B cell (primary cell): ENCODE results near the gene BMP10. TPM values are rescaled to one million over a fixed set of nuclear protein-coding genes. Genes with fewer than 3 reads are reported as not detected.
"Not testable (repeated sequence)": the region's sequence is repeated elsewhere in the genome, so short reads cannot be mapped to it uniquely, and the experiment has no call there.

Source experiments
- ATAC-seq: fragments of 200-7000 bp; cut with Tn5 transposase; one replicate; pipeline ENCODE4 v1.10.0; 2021; ENCODE audit warnings: low read depth, mild to moderate bottlenecking, moderate number of reproducible peaks, moderate library complexity
- CTCF ChIA-PET: fragments of 350-600 bp; sonication (Branson Sonifier 250); formaldehyde crosslinking; loops from one replicate; lab custom pipeline; 2021; ENCODE audit warnings: antibody characterized with exemption, inconsistent platforms; lab: Charles Lee
- POLR2A ChIA-PET: fragments of 350-600 bp; sonication (Branson Sonifier 250); formaldehyde crosslinking; loops from one replicate; lab custom pipeline; 2021; ENCODE audit warnings: antibody characterized with exemption; lab: Charles Lee
- DNase-seq: peaks from one replicate; pipeline ENCODE4 v3.0.0; 2013
- H2AFZ ChIP-seq: 2 replicates; pipeline ENCODE4 v1.6.1; 2012; ENCODE audit warnings: mild to moderate bottlenecking, low read depth, low read length; ENCODE audit not compliant: insufficient read depth, poor library complexity, severe bottlenecking
- H3K27ac ChIP-seq, 2 donors: 1 replicate in 1 of 2; 2 replicates in 1 of 2; pipeline ENCODE4 v1.5.1; 2012 to 2013; ENCODE audit warnings: low read length in 2 of 2, mild to moderate bottlenecking in 2 of 2, moderate library complexity in 1 of 2
- H3K27me3 ChIP-seq, 4 experiments: fragments of 200-600 bp in 1 of 4; sonication (generic) in 1 of 4; replicated peaks in 1 of 4; 1 replicate in 2 of 4; 2 replicates in 2 of 4; pipeline versions ENCODE4 v1.6.1 to v1.7.0; 2013 to 2016; ENCODE audit warnings: low read length in 3 of 4, mild to moderate bottlenecking in 2 of 4, mixed read lengths in 1 of 4, moderate library complexity in 1 of 4; ENCODE audit not compliant: insufficient read depth in 4 of 4, control insufficient read depth in 3 of 4; ENCODE audit errors: control extremely low read depth in 1 of 4
- H3K36me3 ChIP-seq, 2 experiments: replicated peaks in 1 of 2; 1 replicate in 1 of 2; 2 replicates in 1 of 2; pipeline versions ENCODE4 v1.6.1 to v1.7.1; 2013; ENCODE audit warnings: low read length in 1 of 2; ENCODE audit not compliant: insufficient read depth in 2 of 2, control insufficient read depth in 1 of 2; ENCODE audit errors: control extremely low read depth in 1 of 2, extremely low read depth in 1 of 2
- H3K4me1 ChIP-seq, 2 donors: fragments of 200-600 bp in 1 of 2; sonication (generic) in 1 of 2; 1 replicate in 1 of 2; 2 replicates in 1 of 2; pipeline versions ENCODE4 v1.5.1 to v1.6.1; 2013 to 2017; ENCODE audit warnings: low read length in 2 of 2; ENCODE audit not compliant: control insufficient read depth in 2 of 2, insufficient read depth in 2 of 2
- H3K4me2 ChIP-seq: replicated peaks from 2 replicates; pipeline ENCODE3; 2012; ENCODE audit warnings: mild to moderate bottlenecking, low read depth, low read length; ENCODE audit not compliant: poor library complexity, severe bottlenecking
- H3K4me3 ChIP-seq, 5 experiments: fragments of 200-600 bp in 1 of 5; sonication (generic) in 1 of 5; 1 replicate in 3 of 5; 2 replicates in 2 of 5; pipeline versions ENCODE4 v1.5.1 to v1.7.0; 2011 to 2016; ENCODE audit warnings: low read length in 4 of 5, mild to moderate bottlenecking in 4 of 5, low read depth in 2 of 5, control low read depth in 1 of 5, moderate library complexity in 1 of 5; ENCODE audit not compliant: insufficient read depth in 1 of 5; ENCODE audit errors: control extremely low read depth in 1 of 5, extremely low read depth in 1 of 5
- H3K79me2 ChIP-seq: fragments of 200-600 bp; sonication (generic); one replicate; pipeline ENCODE4 v1.6.0; 2016; ENCODE audit warnings: low read length; ENCODE audit not compliant: control insufficient read depth, insufficient read depth
- H3K9ac ChIP-seq: fragments of 200-600 bp; sonication (generic); 2 replicates; pipeline ENCODE4 v1.6.1; 2017; ENCODE audit warnings: mild to moderate bottlenecking, low read length, moderate library complexity
- H3K9me3 ChIP-seq, 3 donors: one replicate each; pipeline versions ENCODE4 v1.6.1 to v1.7.1; 2013; ENCODE audit warnings: low read length in 2 of 3; ENCODE audit not compliant: control insufficient read depth in 2 of 3, insufficient read depth in 1 of 3; ENCODE audit errors: control extremely low read depth in 1 of 3
- H4K20me1 ChIP-seq: 2 replicates; pipeline ENCODE4 v1.6.0; 2012; ENCODE audit warnings: mild to moderate bottlenecking, low read length; ENCODE audit not compliant: insufficient read depth, control insufficient read depth, poor library complexity, severe bottlenecking
- H3K27ac Mint-ChIP-seq: one replicate; pipeline ENCODE4 v1.8.0; 2021; ENCODE audit warnings: mixed read lengths
- H3K27me3 Mint-ChIP-seq: one replicate; pipeline ENCODE4 v1.8.0; 2021; ENCODE audit warnings: mixed read lengths
- H3K4me1 Mint-ChIP-seq: one replicate; pipeline ENCODE4 v1.8.0; 2021; ENCODE audit warnings: mixed read lengths
- H3K4me3 Mint-ChIP-seq: one replicate; pipeline ENCODE4 v1.8.0; 2021; ENCODE audit warnings: mixed read lengths
- H3K9me3 Mint-ChIP-seq: one replicate; pipeline ENCODE4 v1.8.0; 2022; ENCODE audit warnings: mixed read lengths; ENCODE audit not compliant: insufficient read depth
- CTCF ChIP-seq: fragments of 200-600 bp; IDR thresholded peaks from one replicate; pipeline ENCODE4 v1.8.0; 2022; ENCODE audit warnings: antibody characterized with exemption, mild to moderate bottlenecking
- EZH2 ChIP-seq: IDR thresholded peaks from 2 replicates; pipeline ENCODE4 v1.6.1; 2012; ENCODE audit warnings: borderline replicate concordance, low read depth, mild to moderate bottlenecking, moderate library complexity, low read length; ENCODE audit not compliant: insufficient read depth, poor library complexity, severe bottlenecking
- WGBS: methylation state at CpG from one replicate; pipeline ENCODE4 v1.1.5; 2013; ENCODE audit warnings: missing lambda C conversion rate; ENCODE audit not compliant: insufficient coverage; 5-methylcytosine and 5-hydroxymethylcytosine counted together
- intact Hi-C: fragments of 100-400 bp; cut with micrococcal nuclease; formaldehyde crosslinking; loops from one replicate; pipeline ENCODE4 v1.10.0; 2022
- polyA plus RNA-seq: library from polyadenylated mRNA; depleted of rRNA; stranded (reverse); fragments of >200 nt; gene quantifications from 2 replicates; pipeline ENCODE4 v1.2.3, GENCODE V29; 2012
- total RNA-seq, 2 donors: library from RNA; stranded (reverse); fragments of 120-200 nt in 1 of 2; gene quantifications; 1 replicate in 1 of 2; 2 replicates in 1 of 2; pipeline versions ENCODE4 v1.2.3 to v1.2.4, GENCODE V29; 2013 to 2022

Gene BMP10
- total and polyA plus RNA-seq, 2 donors (not counting 1 experiment from before 2014, with no cell fraction given) = not detected

GRCh38 chr2:68901199-68901514, 30.0 kb upstream of the BMP10 start:
- Histone ChIP-seq H3K36me3 (no peaks in the 10 kb centered on the region), H3K9ac (no peak overlapping the region), H3K4me3 (no peak overlapping the region), H3K79me2 (no peaks in the 10 kb centered on the region), H3K4me1 (no peaks in the 10 kb centered on the region), H3K27me3 (peaks cover 0 to 4% (median 0%) of the 10 kb centered on the region in 4 experiments), H4K20me1 (no peaks in the 10 kb centered on the region), H3K9me3 (peaks cover 0 to 11% (median 10%) of the 10 kb centered on the region in 3 donors), H3K27ac (no peak overlapping the region), H2AFZ (no peak overlapping the region), H3K4me2 (no peak overlapping the region)
- ChIA-PET POLR2A (no interaction called here), CTCF (interaction anchor here (1.9 kb wide), 1 partner anchor 191 kb away, joined by 6 read pairs; no protein-coding TSS in a partner anchor)
- H3K4me1 Mint-ChIP-seq = peaks cover 4% of the 10 kb centered on the region
- ATAC-seq = no peak
- no peaks in the 10 kb centered on the region for H3K9me3 Mint-ChIP-seq
- no peaks in the 10 kb centered on the region for H3K27me3 Mint-ChIP-seq
- intact Hi-C loops = no loop called here
- H3K27ac Mint-ChIP-seq = no peak overlapping the region
- H3K4me3 Mint-ChIP-seq = no peak overlapping the region
- DNase-seq = no peak
- TF ChIP-seq CTCF (no peak), EZH2 (no peak)
- WGBS = 100% methylated on average over 4 of the region's 4 CpGs

GRCh38 chr2:68900496-68901198, 29.4 kb upstream of the BMP10 start:
- H3K4me3 Mint-ChIP-seq = no peak overlapping the region
- H3K4me1 Mint-ChIP-seq = peaks cover 4% of the 10 kb centered on the region
- TF ChIP-seq CTCF = no peak
- TF ChIP-seq EZH2 = no peak
- no peaks in the 10 kb centered on the region for H4K20me1 ChIP-seq
- H2AFZ ChIP-seq = no peak overlapping the region
- ChIA-PET CTCF (interaction anchor here (1.8 to 1.9 kb wide), 2 partner anchors 191 to 437 kb away, joined by 5 to 6 read pairs; no protein-coding TSS in a partner anchor), POLR2A (no interaction called here)
- peaks cover 0 to 11% (median 10%) of the 10 kb centered on the region in 3 donors for H3K9me3 ChIP-seq
- DNase-seq (no peak), ATAC-seq (no peak)
- no peaks in the 10 kb centered on the region for H3K4me1 ChIP-seq
- H3K36me3 ChIP-seq = no peaks in the 10 kb centered on the region
- H3K4me3 ChIP-seq = no peak overlapping the region
- no peak overlapping the region for H3K9ac ChIP-seq
- WGBS = 92% methylated on average over 2 of the region's 5 CpGs
- no peaks in the 10 kb centered on the region for H3K79me2 ChIP-seq
- no peak overlapping the region for H3K27ac ChIP-seq
- peaks cover 0 to 4% (median 0%) of the 10 kb centered on the region in 4 experiments for H3K27me3 ChIP-seq
- H3K27me3 Mint-ChIP-seq = no peaks in the 10 kb centered on the region
- H3K4me2 ChIP-seq = no peak overlapping the region
- H3K27ac Mint-ChIP-seq = no peak overlapping the region
- intact Hi-C loops = no loop called here
- no peaks in the 10 kb centered on the region for H3K9me3 Mint-ChIP-seq

- H3K27ac Mint-ChIP-seq, H3K27me3 Mint-ChIP-seq, intact Hi-C loops, H3K36me3 ChIP-seq, H3K4me3 ChIP-seq, H3K4me2 ChIP-seq, H3K4me1 Mint-ChIP-seq, H3K9me3 ChIP-seq, POLR2A ChIA-PET, H3K4me1 ChIP-seq, H3K27me3 ChIP-seq, H3K4me3 Mint-ChIP-seq, H3K9ac ChIP-seq, H2AFZ ChIP-seq, ATAC-seq, H4K20me1 ChIP-seq, DNase-seq, H3K79me2 ChIP-seq, H3K27ac ChIP-seq, H3K9me3 Mint-ChIP-seq: not testable (repeated sequence)
- CTCF ChIA-PET = interaction anchor here (0.6 to 1.1 kb wide), 2 partner anchors 12 to 60 kb away, joined by 3 to 4 read pairs; no protein-coding TSS in a partner anchor
- 98% methylated on average over 5 of the region's 6 CpGs for WGBS
Measured at GRCh38 chr2:68895981-68896380, 24.8 kb upstream of the BMP10 start.
